A549 (cell line): ENCODE measurements around the gene DERL2. TPM values are rescaled to one million over a fixed set of nuclear protein-coding genes. Genes with fewer than 3 reads are reported as not detected.

Experiments used
- ATAC-seq, 2 experiments: fragments of 200-7000 bp in 1 of 2; fragments of >200 bp in 1 of 2; cut with Nextera tagmentation in 1 of 2; cut with Tn5 transposase in 1 of 2; 3 replicates each; pipeline versions ENCODE4 v1.8.0 to v1.9.1; 2018 to 2020; ENCODE audit warnings: mild to moderate bottlenecking in 1 of 2, moderate library complexity in 1 of 2
- CTCF ChIA-PET: fragments of 300-600 bp; sonication (Branson Sonifier 250); formaldehyde crosslinking; extraction: SDS; loops from one replicate; lab custom pipeline; 2021; ENCODE audit warnings: antibody characterized with exemption, inconsistent platforms; lab: Yijun Ruan, JAX
- POLR2A ChIA-PET: fragments of 350-600 bp; formaldehyde crosslinking; extraction: SDS; loops from one replicate; lab custom pipeline; 2021; ENCODE audit warnings: antibody characterized with exemption, inconsistent platforms; lab: Yijun Ruan, JAX
- DNase-seq, 2 experiments: peaks; one replicate each; pipeline versions ENCODE4 v3.0.0 to v3.0.0-alpha.2; 2011 to 2016; ENCODE audit warnings: low read depth in 1 of 2, low spot score in 1 of 2
- FAIRE-seq: peaks from 2 replicates; lab custom pipeline; 2011; peaks lifted over from hg19 to GRCh38; lab: Jason Lieb, UNC
- H3K27ac ChIP-seq, 2 experiments: fragments of >200 bp; sonication (Bioruptor Twin); formaldehyde crosslinking; 3 replicates each; pipeline ENCODE4 v1.5.1; 2016 to 2017
- H3K4me1 ChIP-seq: fragments of >200 bp; sonication (Bioruptor Twin); formaldehyde crosslinking; 3 replicates; pipeline ENCODE4 v1.6.1; 2016
- H3K4me2 ChIP-seq: fragments of >200 bp; sonication (Bioruptor Twin); formaldehyde crosslinking; 3 replicates; pipeline ENCODE4 v1.6.1; 2016
- H3K4me3 ChIP-seq: fragments of >200 bp; sonication (Bioruptor Twin); formaldehyde crosslinking; 3 replicates; pipeline ENCODE4 v1.5.1; 2016
- H3K9me3 ChIP-seq: fragments of >200 bp; sonication (Bioruptor Twin); formaldehyde crosslinking; 3 replicates; pipeline ENCODE4 v1.6.1; 2016
- ATOH8 ChIP-seq: fragments of 250-450 bp; sonication (Bioruptor Pico); IDR thresholded peaks from 2 replicates; pipeline ENCODE4 v1.5.0; 2020; ENCODE audit warnings: low read depth, mild to moderate bottlenecking, moderate library complexity
- CEBPB ChIP-seq, 2 experiments: fragments of >200 bp in 1 of 2; sonication (Bioruptor Twin) in 1 of 2; formaldehyde crosslinking in 1 of 2; IDR thresholded peaks; 2 replicates each; pipeline ENCODE4 v1.6.1; 2012 to 2016
- E2F6 ChIP-seq: IDR thresholded peaks from 2 replicates; pipeline ENCODE4 v1.6.1; 2012; ENCODE audit warnings: low read depth, borderline replicate concordance
- EHMT2 ChIP-seq: fragments of 200-600 bp; sonication (generic); IDR thresholded peaks from 2 replicates; pipeline ENCODE4 v1.6.1; 2016; ENCODE audit warnings: antibody characterized with exemption, low read depth, mild to moderate bottlenecking, moderate library complexity
- ESRRA ChIP-seq: fragments of 150-350 bp; IDR thresholded peaks from 2 replicates; pipeline ENCODE4 v1.6.1; 2014; ENCODE audit warnings: mild to moderate bottlenecking, low read length, borderline replicate concordance
- FOSB ChIP-seq: fragments of 250-450 bp; sonication (Bioruptor Pico); IDR thresholded peaks from 2 replicates; pipeline ENCODE4 v1.5.0; 2020; ENCODE audit warnings: mild to moderate bottlenecking, moderate library complexity
- GATA3 ChIP-seq: IDR thresholded peaks from 2 replicates; pipeline ENCODE4 v1.6.1; 2012; ENCODE audit warnings: borderline replicate concordance
- HDAC2 ChIP-seq: fragments of 200-600 bp; sonication (generic); IDR thresholded peaks from 2 replicates; pipeline ENCODE4 v1.6.1; 2016
- HOXA7 ChIP-seq: fragments of 250-450 bp; sonication (Bioruptor Pico); IDR thresholded peaks from 2 replicates; pipeline ENCODE4 v1.5.0; 2020; ENCODE audit warnings: mild to moderate bottlenecking, moderate library complexity
- HOXB13 ChIP-seq: fragments of 250-450 bp; sonication (Bioruptor Pico); IDR thresholded peaks from 2 replicates; pipeline ENCODE4 v1.5.0; 2020; ENCODE audit warnings: low read depth, mild to moderate bottlenecking, moderate library complexity
- HOXB5 ChIP-seq: fragments of 250-450 bp; sonication (Bioruptor Pico); IDR thresholded peaks from 2 replicates; pipeline ENCODE4 v1.5.0; 2020; ENCODE audit warnings: mild to moderate bottlenecking, moderate library complexity
- JUN ChIP-seq, 2 experiments: fragments of >200 bp; sonication (Bioruptor Twin); formaldehyde crosslinking; IDR thresholded peaks; 2 replicates in 1 of 2; 3 replicates in 1 of 2; pipeline ENCODE4 v1.6.1; 2016 to 2017
- JUNB ChIP-seq: fragments of >200 bp; sonication (Bioruptor Twin); formaldehyde crosslinking; IDR thresholded peaks from 2 replicates; pipeline ENCODE4 v1.6.1; 2016
- MAFK ChIP-seq: fragments of 450-650 bp; IDR thresholded peaks from 2 replicates; pipeline ENCODE4 v1.6.1; 2014; ENCODE audit not compliant: partially characterized antibody
- NPAS2 ChIP-seq: fragments of 250-450 bp; sonication (Bioruptor Pico); IDR thresholded peaks from 2 replicates; pipeline ENCODE4 v1.8.0; 2022; ENCODE audit warnings: mild to moderate bottlenecking, moderate library complexity, borderline replicate concordance
- NR3C1 ChIP-seq: fragments of >200 bp; sonication (Bioruptor Twin); formaldehyde crosslinking; IDR thresholded peaks from 3 replicates; pipeline ENCODE4 v1.6.1; 2017
- PHF8 ChIP-seq: fragments of 200-600 bp; sonication (generic); IDR thresholded peaks from 2 replicates; pipeline ENCODE4 v1.6.1; 2016; ENCODE audit warnings: low read depth, mild to moderate bottlenecking, antibody characterized with exemption, moderate library complexity, borderline replicate concordance
- RAD21 ChIP-seq, 2 experiments: fragments of >200 bp in 1 of 2; sonication (Bioruptor Twin) in 1 of 2; formaldehyde crosslinking in 1 of 2; IDR thresholded peaks in 1 of 2; conservative IDR thresholded peaks in 1 of 2; 2 replicates in 1 of 2; 3 replicates in 1 of 2; pipeline ENCODE4 v1.6.1; 2012 to 2018; ENCODE audit warnings: inconsistent platforms in 1 of 2
- SREBF2 ChIP-seq: fragments of 450-650 bp; IDR thresholded peaks from 2 replicates; pipeline ENCODE4 v1.6.1; 2014; ENCODE audit warnings: mild to moderate bottlenecking, moderate library complexity
- TP53 ChIP-seq: fragments of 250-450 bp; sonication (Bioruptor Pico); IDR thresholded peaks from 2 replicates; pipeline ENCODE4 v1.5.0; 2021; ENCODE audit warnings: mild to moderate bottlenecking, moderate library complexity
- ZFP36 ChIP-seq: fragments of 450-650 bp; IDR thresholded peaks from 2 replicates; pipeline ENCODE4 v1.6.1; 2014; ENCODE audit warnings: borderline replicate concordance; ENCODE audit not compliant: partially characterized antibody
- ZNF302 ChIP-seq: fragments of 250-450 bp; sonication (Bioruptor Pico); IDR thresholded peaks from 2 replicates; pipeline ENCODE4 v1.9.0; 2021; ENCODE audit warnings: inconsistent platforms, mild to moderate bottlenecking, moderate library complexity
- ZSCAN20 ChIP-seq: fragments of 250-450 bp; sonication (Bioruptor Pico); IDR thresholded peaks from 2 replicates; pipeline ENCODE4 v1.8.0; 2022; ENCODE audit warnings: mild to moderate bottlenecking, moderate library complexity
- WGBS: methylation state at CpG from one replicate; pipeline ENCODE4 v1.1.6; 2017; ENCODE audit errors: missing lambda C conversion rate; 5-methylcytosine and 5-hydroxymethylcytosine counted together
- polyA plus RNA-seq, 4 experiments: library from polyadenylated mRNA; depleted of rRNA in 3 of 4; stranded (reverse); fragments of >200 nt; fragmentation: RNase III in 1 of 4; extraction: RNeasy Plus Mini Kit Qiagen cat#74134 plus additional on column Dnase treatment in 1 of 4; gene quantifications; 2 replicates in 3 of 4; 3 replicates in 1 of 4; pipeline ENCODE4 v1.2.3, GENCODE V29; 2011 to 2017

The DERL2 gene
- polyA plus RNA-seq, 2 of the 4 experiments (the other 2 are of a cell fraction) = 113 to 139 TPM

- H3K4me2 ChIP-seq = no peak overlapping the region
- CTCF ChIA-PET = interaction anchor here (0.7 to 1.3 kb wide), 5 partner anchors 9 to 110 kb away, joined by 3 read pairs; no protein-coding TSS in a partner anchor
- no peak for TF ChIP-seq FOSB (CRISPR knock-in tag)
- TF ChIP-seq NPAS2 = no peak
- no peak for TF ChIP-seq ESRRA
- TF ChIP-seq RAD21 (conservative IDR thresholded peaks at IDR 0.05 in 1 of 2, IDR thresholded peaks at IDR 0.05 in 1 of 2) = no peak
- no peak for TF ChIP-seq ZNF302
- no peak for TF ChIP-seq NR3C1
- TF ChIP-seq CEBPB (IDR thresholded peaks at IDR 0.05) = no peak
- TF ChIP-seq TP53 = no peak
- TF ChIP-seq SREBF2 = no peak
- no peak for FAIRE-seq
- DNase-seq = no peak
- no peak overlapping the region for H3K4me3 ChIP-seq
- H3K9me3 ChIP-seq = no peaks in the 10 kb centered on the region
- 59% methylated on average over 18 of the region's 18 CpGs for WGBS
- POLR2A ChIA-PET = no interaction called here
- H3K27ac ChIP-seq = no peak overlapping the region
- no peak; a peak in 1 of 6 replicates for ATAC-seq
- H3K4me1 ChIP-seq = no peaks in the 10 kb centered on the region
Observed at GRCh38 chr17:5533486-5534315, 47.7 kb upstream of the DERL2 start.

- Histone ChIP-seq H3K9me3 (no peaks in the 10 kb centered on the region), H3K4me1 (peaks cover under 1% of the 10 kb centered on the region; the same call in 1 of the 3 replicates), H3K4me2 (no peak overlapping the region), H3K27ac (no peak overlapping the region), H3K4me3 (no peak overlapping the region)
- CTCF ChIA-PET = interaction anchor here (1.0 to 1.3 kb wide), 2 partner anchors 8 to 109 kb away, joined by 3 read pairs; no protein-coding TSS in a partner anchor
- no peak for ATAC-seq
- TF ChIP-seq HOXB13 (CRISPR knock-in tag) (no peak), ZFP36 (no peak), PHF8 (no peak), MAFK (no peak), JUNB (no peak), HOXA7 (no peak)
- WGBS = 74% methylated on average over 8 of the region's 8 CpGs
- DNase-seq = no peak
- no peak for FAIRE-seq
- POLR2A ChIA-PET = no interaction called here
Observed at GRCh38 chr17:5532581-5532980, 46.6 kb upstream of the DERL2 start.

GRCh38 chr17:5531085-5531418 is 45.1 kb upstream of the DERL2 start:
- no peaks in the 10 kb centered on the region for H3K9me3 ChIP-seq
- DNase-seq (no peak), FAIRE-seq (no peak), ATAC-seq (no peak)
- TF ChIP-seq E2F6 (no peak), HOXA7 (no peak), ATOH8 (CRISPR knock-in tag) (no peak), HDAC2 (no peak), ZSCAN20 (no peak), MAFK (no peak), TP53 (no peak), JUN (IDR thresholded peaks at IDR 0.05) (no peak), HOXB5 (CRISPR knock-in tag) (no peak), EHMT2 (no peak), GATA3 (no peak), RAD21 (conservative IDR thresholded peaks at IDR 0.05 in 1 of 2, IDR thresholded peaks at IDR 0.05 in 1 of 2) (no peak), HOXB13 (CRISPR knock-in tag) (no peak)
- H3K4me2 ChIP-seq = no peak overlapping the region
- POLR2A ChIA-PET = no interaction called here
- 66% methylated on average over 4 of the region's 4 CpGs for WGBS
- H3K4me3 ChIP-seq = no peak overlapping the region
- peaks cover 16% of the 10 kb centered on the region for H3K4me1 ChIP-seq
- CTCF ChIA-PET = interaction anchor here (0.7 to 2.1 kb wide), 3 partner anchors 10 to 414 kb away, joined by 3 to 6 read pairs (median 3); no protein-coding TSS in a partner anchor
- no peak overlapping the region for H3K27ac ChIP-seq
